MCF 10A (cell line): ENCODE results near the gene RMRP. TPM values are rescaled to one million over a fixed set of nuclear protein-coding genes. Genes with fewer than 3 reads are reported as not detected.

Source experiments
- BruUV-seq: library from RNA; stranded (reverse); fragments of 400-500 nt; replicated peaks from 2 replicates; lab custom pipeline; 2021; lab: Mats Ljungman, UMichigan
- CTCF ChIA-PET: fragments of 300-600 bp; sonication (Branson Sonifier 250); formaldehyde crosslinking; extraction: SDS; loops from one replicate; lab custom pipeline; 2021; ENCODE audit warnings: antibody characterized with exemption, inconsistent platforms; lab: Yijun Ruan, JAX
- POLR2A ChIA-PET: fragments of 300-600, 350-650 bp; sonication (Branson Sonifier 250); formaldehyde crosslinking; extraction: SDS; loops from one replicate; lab custom pipeline; 2020; ENCODE audit warnings: antibody characterized with exemption, inconsistent platforms; lab: Yijun Ruan, JAX
- DNase-seq: peaks from one replicate; pipeline ENCODE4 v3.0.0-alpha.2; 2018; ENCODE audit not compliant: unreplicated experiment
- H3K27ac Mint-ChIP-seq: one replicate; pipeline ENCODE4 v1.8.0; 2022; ENCODE audit warnings: mild to moderate bottlenecking, low read depth, mixed read lengths; ENCODE audit not compliant: unreplicated experiment
- H3K27me3 Mint-ChIP-seq: one replicate; pipeline ENCODE4 v1.8.0; 2022; ENCODE audit warnings: mixed read lengths; ENCODE audit not compliant: insufficient read depth, unreplicated experiment
- H3K36me3 Mint-ChIP-seq: one replicate; pipeline ENCODE4 v1.8.0; 2022; ENCODE audit warnings: mild to moderate bottlenecking, moderate library complexity, mixed read lengths; ENCODE audit not compliant: insufficient read depth, unreplicated experiment
- H3K4me1 Mint-ChIP-seq: one replicate; pipeline ENCODE4 v1.8.0; 2022; ENCODE audit warnings: mixed read lengths; ENCODE audit not compliant: insufficient read depth, unreplicated experiment
- H3K4me3 Mint-ChIP-seq: one replicate; pipeline ENCODE4 v1.8.0; 2022; ENCODE audit warnings: mild to moderate bottlenecking, moderate library complexity, mixed read lengths; ENCODE audit not compliant: unreplicated experiment
- H3K9me3 Mint-ChIP-seq: one replicate; pipeline ENCODE4 v1.8.0; 2022; ENCODE audit warnings: mixed read lengths; ENCODE audit not compliant: unreplicated experiment
- CTCF ChIP-seq: fragments of 200-600 bp; IDR thresholded peaks from one replicate; pipeline ENCODE4 v1.8.0; 2022; ENCODE audit warnings: antibody characterized with exemption, mild to moderate bottlenecking; ENCODE audit not compliant: unreplicated experiment
- intact Hi-C: fragments of 100-400 bp; cut with micrococcal nuclease; formaldehyde crosslinking; loops from 2 replicates; pipeline ENCODE4 v1.14.1; 2022
- total RNA-seq: library from RNA; stranded (reverse); gene quantifications from 2 replicates; pipeline ENCODE4 v1.2.3, GENCODE V29; 2022

The RMRP gene
- total RNA-seq, 1 experiment from 2014 or later, result 13,245 TPM

GRCh38 chr9:35687972-35688557 is 30.2 kb upstream of the RMRP start:
- no peak for DNase-seq
- H3K4me3 Mint-ChIP-seq, result peak overlapping the region; percentile 79
- no peaks in the 10 kb centered on the region for H3K27me3 Mint-ChIP-seq
- CTCF ChIA-PET, result interaction anchor here (0.5 to 2.4 kb wide), 11 partner anchors 9 to 1016 kb away, joined by 3 to 12 read pairs (median 5); partner anchors contain the start of genes CCDC107 and RMRP
- intact Hi-C loops, result loop anchor here (1.0 to 2.0 kb wide), 2 partner anchors 29 to 44 kb away; partner anchors contain the start of genes CCDC107, CREB3, RMRP and TLN1
- H3K9me3 Mint-ChIP-seq, result no peaks in the 10 kb centered on the region
- BruUV-seq, result no TSS peak
- H3K36me3 Mint-ChIP-seq, result peaks cover 37% of the 10 kb centered on the region
- POLR2A ChIA-PET, result interaction anchor here (0.6 to 5.4 kb wide), 11 partner anchors 15 to 111 kb away, joined by 3 to 38 read pairs (median 8); partner anchors contain the start of genes ARHGEF39, CA9, CCDC107 and CREB3
- peaks cover 27% of the 10 kb centered on the region for H3K4me1 Mint-ChIP-seq
- peak overlapping the region; percentile 72 for H3K27ac Mint-ChIP-seq
- TF ChIP-seq CTCF, result no peak

GRCh38 chr9:35687306-35687705 is 29.5 kb upstream of the RMRP start:
- H3K36me3 Mint-ChIP-seq, result peaks cover 45% of the 10 kb centered on the region
- no peak for DNase-seq
- TF ChIP-seq CTCF, result no peak
- BruUV-seq, result no TSS peak
- no peak overlapping the region for H3K27ac Mint-ChIP-seq
- POLR2A ChIA-PET, result interaction anchor here (4.7 to 5.4 kb wide), 2 partner anchors 29 to 44 kb away, joined by 35 to 38 read pairs; partner anchors contain the start of genes CCDC107, CREB3, RMRP and TLN1
- no peaks in the 10 kb centered on the region for H3K9me3 Mint-ChIP-seq
- CTCF ChIA-PET, result interaction anchor here (0.8 to 2.4 kb wide), 5 partner anchors 9 to 42 kb away, joined by 3 to 12 read pairs (median 5); partner anchors contain the start of genes CCDC107 and RMRP
- peaks cover 35% of the 10 kb centered on the region for H3K4me1 Mint-ChIP-seq
- peak overlapping the region; percentile 52 for H3K4me3 Mint-ChIP-seq
- no peaks in the 10 kb centered on the region for H3K27me3 Mint-ChIP-seq
- intact Hi-C loops, result no loop called here

GRCh38 chr9:35686222-35687203 is 28.7 kb upstream of the RMRP start:
- ChIA-PET CTCF (interaction anchor here (1.6 to 4.8 kb wide), 2 partner anchors 10 to 39 kb away, joined by 6 to 34 read pairs; no protein-coding TSS in a partner anchor), POLR2A (no interaction called here)
- no peak for DNase-seq
- H3K36me3 Mint-ChIP-seq, result peaks cover 52% of the 10 kb centered on the region
- H3K27ac Mint-ChIP-seq, result no peak overlapping the region
- H3K4me1 Mint-ChIP-seq, result peaks cover 37% of the 10 kb centered on the region
- BruUV-seq, result TSS peak; percentile 2
- TF ChIP-seq CTCF, result no peak
- H3K27me3 Mint-ChIP-seq, result no peaks in the 10 kb centered on the region
- no peak overlapping the region for H3K4me3 Mint-ChIP-seq
- H3K9me3 Mint-ChIP-seq, result no peaks in the 10 kb centered on the region
- intact Hi-C loops, result no loop called here
